Measurements from ENCODE around the gene ARHGAP6.

Gene ARHGAP6

DNA sequence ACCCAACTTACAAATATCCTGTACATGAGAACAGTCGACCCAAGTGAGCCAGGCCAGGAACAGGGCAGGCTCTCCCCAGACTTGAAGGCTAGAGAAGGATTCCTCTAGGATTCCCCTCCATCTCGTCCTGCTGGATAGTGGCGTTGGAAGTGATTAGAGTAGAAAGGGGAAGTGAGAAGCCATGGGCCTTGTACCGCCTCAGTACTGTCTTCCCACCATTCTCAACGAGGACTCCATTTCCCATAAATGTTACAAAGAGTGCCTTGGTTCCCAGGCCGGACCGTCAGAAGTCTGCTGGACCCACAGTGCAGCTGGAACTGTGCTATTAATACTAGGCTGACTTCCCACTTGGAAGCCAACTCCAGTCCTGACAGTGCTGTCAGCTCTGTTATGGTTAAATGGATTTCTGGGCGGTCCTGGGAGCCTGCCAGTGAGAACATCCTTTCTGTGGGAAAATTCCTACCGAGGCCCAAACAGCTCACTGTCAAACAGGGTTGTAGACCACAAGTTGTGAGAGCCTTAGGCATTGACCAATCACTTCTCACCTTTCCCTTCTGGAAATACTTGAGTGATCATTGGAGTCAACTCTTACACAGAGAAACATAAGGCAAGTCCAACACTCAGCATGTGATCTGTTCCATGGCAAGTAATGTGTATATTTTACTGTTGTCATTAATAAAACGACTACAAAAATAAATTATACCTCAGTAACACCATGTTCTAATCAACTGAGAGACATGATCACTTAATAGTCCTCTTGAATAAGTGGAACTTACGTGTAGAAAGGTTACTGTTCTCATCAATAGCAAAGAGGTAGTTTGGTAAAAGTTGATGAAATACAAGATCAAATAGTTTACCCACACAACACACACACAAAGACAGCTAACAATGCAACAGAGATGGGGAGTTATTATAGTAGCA is 314.1 kb downstream of the ARHGAP6 start:
- no peak for DNase-seq (ENCODE audit: low read depth)

DNA sequence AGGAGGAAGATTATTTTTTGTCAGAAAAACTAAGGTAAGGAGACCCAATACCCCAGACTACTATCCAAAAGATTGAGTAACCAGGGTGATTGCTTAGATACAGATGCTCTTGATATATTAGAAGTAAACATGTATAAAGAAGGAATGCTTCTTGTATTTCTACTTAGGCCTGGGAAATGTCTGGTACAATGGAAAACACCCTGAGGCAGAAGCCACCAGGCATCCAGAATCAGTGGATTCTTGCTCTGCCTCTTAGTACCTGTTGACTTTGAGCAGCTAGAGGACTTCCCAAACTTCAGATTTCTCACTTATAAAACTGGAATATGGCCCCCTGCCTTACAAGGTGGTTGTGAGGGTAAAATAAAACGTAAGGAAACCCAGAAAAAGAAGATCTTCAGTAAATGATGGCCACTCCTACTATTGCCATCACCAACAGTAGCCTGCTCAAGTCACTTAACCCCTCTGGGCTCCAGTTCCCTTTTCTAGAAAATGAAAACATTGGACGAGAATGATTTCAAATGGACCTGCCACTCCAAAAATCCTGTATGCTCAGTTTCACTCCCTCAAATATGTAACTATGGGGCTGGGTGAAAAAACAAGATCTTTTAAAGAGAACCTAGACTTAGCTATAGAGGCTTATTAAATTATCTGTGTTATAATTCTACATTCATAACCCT is 315.9 kb downstream of the ARHGAP6 start:
- no peak for DNase-seq (ENCODE audit: low read depth)

DNA sequence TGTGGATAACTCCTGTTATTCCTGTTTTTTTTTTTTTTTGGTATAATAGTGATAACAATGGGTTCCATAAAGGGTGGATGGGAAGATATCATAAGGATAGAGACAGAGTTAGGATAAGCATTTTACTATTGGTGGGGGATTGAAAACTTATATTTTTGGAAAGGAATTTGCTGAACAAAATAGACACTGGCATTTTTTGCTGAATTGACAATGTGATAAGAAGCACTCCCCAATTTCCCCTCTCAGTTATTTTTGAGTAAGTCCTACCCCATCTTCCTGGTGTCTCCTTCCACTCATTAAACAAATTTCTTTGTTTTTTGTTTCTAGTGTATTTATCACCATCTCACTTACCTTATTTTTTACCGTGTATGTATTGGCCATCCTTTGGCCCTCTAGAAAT is 316.7 kb downstream of the ARHGAP6 start:
- DNase-seq (ENCODE audit: low read depth) = no peak

DNA sequence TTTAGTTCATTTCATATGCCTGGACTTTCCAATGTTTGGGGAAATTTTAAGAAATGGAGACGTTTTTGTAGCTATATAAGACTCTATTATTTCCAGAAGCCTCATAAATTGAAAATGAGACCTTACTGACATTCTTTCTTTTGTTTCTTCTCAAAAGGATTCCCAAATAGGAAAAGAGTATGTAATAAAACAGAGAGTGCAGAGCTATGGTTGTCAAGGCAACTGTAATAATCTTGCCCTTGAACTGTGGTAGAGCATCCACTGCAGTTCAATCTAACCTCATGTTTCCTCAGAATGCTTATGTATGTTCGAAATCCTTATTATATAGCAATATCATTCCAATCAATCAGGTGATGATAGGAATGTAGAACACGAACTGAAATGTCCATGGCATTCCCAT is 318.4 kb downstream of the ARHGAP6 start:
- no peak for DNase-seq (ENCODE audit: low read depth)

DNA sequence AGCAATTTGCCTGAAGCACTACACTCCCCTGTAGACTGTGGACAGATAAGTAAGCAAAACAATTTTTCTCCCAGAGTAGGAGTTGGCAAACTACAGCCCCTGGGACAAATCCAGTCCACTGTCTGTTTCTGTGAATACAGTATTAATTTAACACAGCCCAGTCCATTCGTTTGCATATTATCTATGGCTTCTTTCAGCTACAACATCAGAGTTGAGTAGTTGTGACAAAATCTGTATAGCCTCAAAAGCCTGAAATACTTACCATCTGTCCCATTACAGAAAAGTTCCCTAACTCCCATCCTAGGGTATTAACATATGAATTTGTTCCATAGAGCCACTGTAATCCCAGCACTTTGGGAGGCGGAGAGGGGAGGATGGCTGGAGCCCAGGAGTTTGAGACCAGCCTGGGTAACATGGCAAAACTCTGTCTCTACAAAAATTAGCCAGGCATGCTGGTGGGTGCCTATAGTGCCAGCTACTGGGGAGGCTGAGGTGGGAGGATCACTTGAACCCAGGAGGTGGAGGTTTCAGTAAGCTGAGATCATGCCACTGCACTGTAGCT is 319.5 kb downstream of the ARHGAP6 start:
- DNase-seq (ENCODE audit: low read depth) = no peak

DNA sequence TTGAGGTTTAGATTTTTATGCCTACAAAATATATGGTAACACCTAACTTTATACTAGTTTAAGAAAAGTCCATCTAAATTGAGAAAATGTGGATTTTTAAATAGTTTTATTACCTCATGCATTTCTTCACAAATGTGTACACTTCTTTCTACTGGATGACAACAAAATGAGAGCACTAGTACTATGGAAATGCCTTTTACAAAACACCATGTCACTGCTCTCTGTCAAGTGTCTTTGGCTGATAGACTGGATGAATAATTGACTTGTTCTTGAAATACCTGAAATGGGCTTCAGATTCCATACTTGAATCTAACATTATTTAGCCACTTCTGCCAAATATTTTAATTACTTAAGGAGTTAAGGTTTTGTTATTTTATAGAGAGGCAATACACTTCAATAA is 323.0 kb downstream of the ARHGAP6 start:
- no peak for DNase-seq (ENCODE audit: low read depth)

DNA sequence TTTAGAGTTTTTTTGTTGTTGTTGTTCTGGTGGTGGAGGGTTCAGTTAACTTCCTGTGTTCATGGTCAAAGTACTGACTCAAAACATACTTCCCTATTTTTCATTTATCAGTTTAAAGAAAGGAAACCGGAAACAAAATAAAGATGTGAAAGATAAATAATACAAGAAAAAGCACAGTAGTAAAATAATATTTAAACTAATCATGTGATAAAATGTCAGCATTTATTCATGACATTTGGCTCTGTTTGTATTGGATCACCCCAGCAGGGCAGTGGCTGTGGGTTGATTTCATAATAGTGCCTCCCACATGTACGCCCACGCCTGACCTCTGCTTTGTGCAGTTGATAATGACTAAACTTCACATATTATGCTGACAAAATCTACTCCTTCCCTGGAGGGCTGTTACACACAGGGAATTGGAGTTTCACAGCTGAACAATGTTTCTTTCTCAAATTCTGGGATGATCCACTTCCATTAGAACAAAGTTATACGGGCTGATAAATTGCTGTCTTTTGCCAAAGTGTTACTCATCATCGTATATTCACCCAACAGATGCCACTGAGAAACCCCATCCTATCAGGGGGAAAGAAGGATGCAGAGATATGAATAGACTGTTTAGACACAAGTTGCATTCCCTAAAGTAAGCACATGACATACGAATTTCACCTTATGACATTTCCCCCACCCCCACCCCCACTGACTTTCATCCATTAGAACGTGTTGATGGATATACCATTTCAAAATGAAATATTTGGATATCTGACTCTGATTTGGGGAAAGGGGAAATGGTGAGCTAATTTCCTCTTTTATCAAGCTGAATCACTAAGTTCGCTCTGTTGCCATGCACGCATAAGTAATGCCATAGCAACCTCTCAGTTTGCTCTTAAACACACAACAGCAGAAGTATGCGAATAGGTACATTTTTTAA is 324.2 kb downstream of the ARHGAP6 start:
- DNase-seq (ENCODE audit: low read depth) = peak; percentile 69

DNA sequence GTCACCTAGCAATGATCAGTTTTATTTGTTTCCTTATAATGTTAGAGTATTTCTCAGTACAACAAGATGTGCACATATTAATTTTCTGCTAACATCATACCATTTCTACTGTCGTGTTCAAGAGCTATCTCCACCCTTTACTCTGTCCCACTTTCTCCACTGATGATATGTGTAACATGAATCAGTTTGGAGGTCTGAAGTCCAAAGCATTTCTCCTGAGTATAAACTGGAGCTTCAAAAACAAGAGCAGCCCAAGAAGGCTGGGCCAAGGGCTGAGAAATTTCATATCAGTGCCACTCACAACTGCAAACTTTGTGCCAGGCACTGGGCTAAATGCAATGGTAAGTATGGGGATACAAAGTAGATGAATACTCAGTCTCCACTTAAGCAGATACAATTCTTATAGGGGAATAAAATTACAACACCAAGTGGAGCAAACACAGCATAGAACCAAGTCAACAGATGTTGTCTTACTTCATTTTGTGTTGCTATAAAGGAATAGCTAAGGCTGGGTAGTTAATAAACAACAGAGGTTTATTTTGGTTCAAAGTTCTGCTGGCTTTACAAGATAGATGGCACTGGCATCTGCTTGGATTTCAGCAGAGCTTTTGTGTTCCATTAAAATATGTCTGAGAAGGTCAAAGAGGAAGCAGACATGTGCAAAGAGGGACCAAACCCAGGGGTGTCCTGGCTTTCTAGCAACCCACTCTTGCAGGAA is 328.3 kb downstream of the ARHGAP6 start:
- DNase-seq (ENCODE audit: low read depth) = no peak

DNA sequence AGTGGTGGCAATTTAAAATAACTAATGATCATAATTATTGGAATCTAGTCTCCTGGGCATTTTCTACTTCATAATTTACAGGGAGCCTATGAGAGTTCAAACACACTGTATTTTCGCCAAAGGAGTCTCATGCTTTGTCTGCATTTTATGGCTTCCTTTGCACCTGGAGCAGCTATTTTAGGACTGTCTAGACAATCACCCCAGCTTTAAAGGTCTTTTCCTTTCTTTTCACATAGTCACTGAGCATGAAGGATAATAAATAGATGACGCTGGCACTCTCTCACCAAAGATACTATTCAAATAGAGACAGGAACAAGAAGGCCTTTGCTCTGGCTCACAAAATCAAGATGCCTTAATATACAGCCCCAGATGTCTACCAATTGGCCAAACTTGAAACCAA is 329.5 kb downstream of the ARHGAP6 start:
- no peak for DNase-seq (ENCODE audit: low read depth)

DNA sequence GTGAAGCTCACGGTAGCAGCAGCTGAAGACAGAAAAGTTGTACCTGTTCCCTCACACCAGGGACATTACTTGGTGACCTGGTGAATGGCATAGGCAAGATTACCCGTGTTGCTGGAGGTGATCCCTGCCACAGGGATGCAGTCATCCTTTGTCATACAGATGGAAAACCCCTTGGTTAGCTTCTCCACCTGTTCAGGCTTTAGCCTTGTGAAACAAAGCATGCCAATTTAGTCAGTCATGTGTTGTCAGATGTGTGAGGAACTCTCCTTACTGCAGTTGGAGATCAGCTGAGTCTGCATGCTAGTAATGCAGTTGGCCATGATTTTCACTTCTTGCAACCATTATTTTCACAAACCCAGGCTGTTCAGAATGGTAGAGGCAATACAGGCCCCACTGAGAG is 331.6 kb downstream of the ARHGAP6 start:
- no peak for DNase-seq (ENCODE audit: low read depth)

DNA sequence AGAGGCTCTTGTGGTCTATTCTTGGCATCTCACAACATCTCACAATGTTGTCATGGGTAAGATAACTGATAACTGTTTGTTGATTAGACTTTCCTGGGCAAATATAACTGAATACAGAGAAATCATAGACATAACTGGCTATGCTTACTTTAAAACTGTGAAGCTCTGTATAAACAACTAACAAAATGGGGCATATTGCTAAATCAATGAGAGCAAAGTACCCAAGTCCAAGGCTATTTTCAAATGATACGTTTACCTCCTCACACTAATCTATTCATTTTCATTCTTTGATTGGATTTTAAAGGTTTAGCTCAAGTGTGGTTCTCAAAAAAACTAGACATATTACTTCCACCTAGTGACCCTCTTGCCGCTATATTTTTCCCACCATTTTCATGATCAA is 333.9 kb downstream of the ARHGAP6 start:
- no peak for DNase-seq (ENCODE audit: low read depth)

DNA sequence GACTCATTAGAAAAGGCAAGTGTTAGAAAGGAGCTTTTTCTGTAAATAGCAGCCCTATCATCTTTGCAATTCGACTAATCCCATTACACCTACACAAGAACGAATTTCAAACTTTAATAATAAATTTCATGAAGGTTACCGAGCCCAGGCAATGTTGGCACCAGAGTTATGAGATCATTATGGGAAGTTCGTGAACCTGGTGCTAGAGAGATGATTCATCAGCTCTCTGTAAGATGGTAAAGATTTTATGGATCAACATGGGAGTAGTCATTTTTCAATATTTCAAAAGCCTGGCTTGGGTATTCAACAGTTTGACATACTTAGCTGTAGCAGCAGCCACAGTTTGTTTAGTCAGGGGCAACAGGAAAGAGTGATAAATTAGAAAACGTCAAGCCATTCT is 336.7 kb downstream of the ARHGAP6 start:
- peak; percentile 18 for DNase-seq (ENCODE audit: low read depth)

DNA sequence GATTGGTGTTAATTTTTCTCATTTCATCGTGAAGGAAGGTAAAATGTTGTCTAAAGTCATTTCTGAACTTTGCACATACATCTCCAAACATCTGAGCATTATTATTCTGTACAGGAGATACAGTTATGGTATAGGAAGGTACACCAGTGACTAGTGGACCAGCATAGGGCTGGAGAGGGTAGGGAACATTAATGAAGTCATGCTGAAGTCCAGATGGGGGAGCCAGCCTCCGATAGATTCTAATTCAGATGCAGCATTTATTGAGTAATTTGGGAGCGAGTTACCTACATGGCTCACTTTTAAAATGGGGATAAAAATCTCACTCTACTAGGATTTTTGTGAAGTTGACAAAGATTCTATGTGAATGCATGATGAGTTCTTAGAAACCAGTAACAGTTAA is 337.6 kb downstream of the ARHGAP6 start:
- no peak for DNase-seq (ENCODE audit: low read depth)

DNA sequence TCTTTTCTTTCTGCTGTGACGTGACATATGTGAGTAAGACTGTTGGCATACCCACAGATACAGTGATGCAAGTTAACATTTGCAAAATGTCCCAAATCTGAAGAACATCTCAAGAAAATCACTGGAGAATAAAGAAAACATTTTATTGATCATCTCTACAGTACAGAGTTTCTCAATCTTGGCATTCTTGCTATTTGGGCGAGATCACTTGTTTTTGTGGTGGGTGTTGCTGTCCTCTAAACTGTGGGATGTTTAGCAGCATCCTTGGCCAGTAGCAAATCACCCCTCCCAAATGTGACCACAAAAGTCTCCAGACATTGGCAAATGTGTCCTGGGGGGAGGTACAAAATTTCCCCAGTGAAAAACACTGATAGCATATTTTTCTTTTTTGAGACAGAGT is 343.7 kb downstream of the ARHGAP6 start:
- DNase-seq (ENCODE audit: low read depth) = no peak

DNA sequence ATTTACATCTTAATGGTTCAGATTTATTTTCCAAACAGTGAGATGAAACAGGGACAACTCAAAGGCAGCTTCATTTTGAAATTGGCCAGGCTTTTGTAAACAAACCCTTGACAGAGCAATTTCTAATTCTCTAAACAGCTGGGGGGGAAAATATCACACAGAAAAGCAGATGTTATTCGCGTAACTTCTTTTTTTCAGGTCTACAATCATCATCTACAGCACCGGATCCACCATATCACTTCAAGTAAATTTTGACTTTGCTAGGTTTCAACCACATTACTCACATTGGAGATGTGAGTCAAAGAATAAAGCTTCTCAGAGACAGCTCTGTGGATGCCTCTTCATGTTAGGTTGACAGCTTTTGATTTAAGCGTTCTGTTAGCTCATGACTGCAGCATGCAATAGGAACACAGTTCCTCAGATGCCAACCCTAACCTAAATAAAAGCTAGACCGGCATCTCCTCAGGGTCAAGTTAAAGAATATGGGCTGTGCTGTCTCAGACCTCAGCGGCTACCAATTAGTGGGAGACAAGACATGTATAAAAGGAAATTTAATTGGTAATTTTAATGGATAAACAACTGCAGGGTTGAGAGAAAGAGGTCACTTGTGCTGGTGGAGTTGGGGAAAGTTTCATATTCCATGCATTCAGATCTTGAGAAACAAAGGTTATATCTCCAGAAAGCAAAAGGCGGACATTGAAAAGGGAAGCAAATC is 345.8 kb downstream of the ARHGAP6 start:
- no peak for DNase-seq (ENCODE audit: low read depth)

DNA sequence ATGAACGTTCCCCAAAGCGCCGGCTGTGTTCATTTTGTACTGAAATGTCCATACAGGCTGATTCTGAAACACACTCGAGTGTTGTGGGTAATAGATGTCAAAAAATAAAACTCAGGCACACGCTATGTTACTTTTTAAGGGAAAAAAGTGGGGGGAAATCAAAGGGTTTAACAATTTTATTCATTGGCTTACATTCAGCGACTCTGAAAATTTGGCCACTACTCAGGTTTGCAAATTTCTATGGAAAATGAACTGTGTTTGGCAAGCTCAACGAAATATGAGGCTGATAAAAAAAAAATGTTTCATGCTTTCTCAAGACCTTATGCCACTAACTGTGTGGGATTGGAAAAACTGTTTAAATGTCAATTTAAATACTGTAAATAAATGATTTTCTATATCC is 354.0 kb downstream of the ARHGAP6 start:
- no peak for DNase-seq (ENCODE audit: low read depth)

DNA sequence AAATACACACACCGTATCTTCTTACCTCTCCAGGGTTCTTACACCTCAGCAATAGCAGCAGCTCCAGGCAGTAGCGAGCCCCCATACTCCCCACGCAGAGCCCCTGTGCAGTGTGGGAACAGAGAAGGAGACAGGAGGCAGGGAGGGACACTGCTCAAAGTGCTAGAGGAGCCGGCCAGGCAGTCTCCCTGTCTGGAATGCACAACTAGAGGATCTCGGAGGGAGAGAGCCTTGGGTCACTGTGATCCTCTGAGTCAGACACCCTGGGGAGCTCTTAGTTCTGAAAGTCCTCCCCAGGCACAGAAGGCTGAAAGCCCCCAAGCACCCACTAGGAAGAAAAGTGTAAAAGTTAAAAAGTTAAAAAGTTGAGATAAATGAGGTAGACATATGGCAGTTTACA is 356.5 kb downstream of the ARHGAP6 start:
- DNase-seq (ENCODE audit: low read depth) = no peak

DNA sequence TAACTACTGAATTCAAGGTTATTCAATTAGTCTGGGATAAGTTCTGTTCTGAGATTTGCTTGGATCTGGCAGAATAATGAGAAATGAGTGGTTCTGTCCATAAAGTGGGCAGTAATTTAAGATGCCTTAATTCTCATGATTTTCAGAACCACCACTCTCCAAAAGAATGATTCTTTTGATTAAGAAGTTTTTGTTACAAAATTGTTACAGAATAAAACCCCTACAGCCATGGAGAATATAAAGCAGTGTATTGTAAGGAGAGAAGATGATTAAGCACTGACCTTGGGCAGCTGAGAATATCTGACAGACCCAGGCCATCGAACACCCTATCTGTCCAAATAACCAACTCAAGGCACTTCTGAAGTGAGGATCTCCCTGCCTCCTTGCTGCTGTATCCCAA is 360.1 kb downstream of the ARHGAP6 start:
- no peak for DNase-seq (ENCODE audit: low read depth)

DNA sequence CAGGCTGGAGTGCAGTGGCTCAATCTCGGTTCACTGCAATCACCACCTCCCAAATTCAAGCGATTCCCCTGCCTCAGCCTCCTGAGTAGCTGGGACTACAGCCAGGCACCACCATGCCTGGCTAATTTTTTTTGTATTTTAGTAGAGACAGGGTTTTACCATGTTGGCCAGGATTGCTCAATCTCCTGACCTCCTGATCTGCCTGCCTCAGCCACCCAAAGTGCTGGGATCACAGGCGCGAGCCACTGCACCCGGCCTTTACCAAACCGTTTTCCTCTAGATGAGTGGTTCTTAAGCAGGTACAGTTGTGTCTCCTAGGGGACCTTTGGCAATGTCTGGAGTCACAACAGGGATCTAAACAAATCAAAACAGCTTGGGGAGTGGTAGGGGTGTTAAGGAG is 360.9 kb downstream of the ARHGAP6 start:
- DNase-seq (ENCODE audit: low read depth) = no peak

DNA sequence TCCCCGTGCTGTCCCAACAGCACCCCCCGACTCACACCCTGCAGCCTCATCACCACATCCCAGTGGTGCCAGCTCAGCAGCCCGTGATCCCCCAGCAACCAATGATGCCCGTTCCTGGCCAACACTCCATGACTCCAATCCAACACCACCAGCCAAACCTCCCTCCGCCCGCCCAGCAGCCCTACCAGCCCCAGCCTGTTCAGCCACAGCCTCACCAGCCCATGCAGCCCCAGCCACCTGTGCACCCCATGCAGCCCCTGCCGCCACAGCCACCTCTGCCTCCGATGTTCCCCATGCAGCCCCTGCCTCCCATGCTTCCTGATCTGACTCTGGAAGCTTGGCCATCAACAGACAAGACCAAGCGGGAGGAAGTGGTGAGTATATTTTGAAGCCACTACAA is 367.1 kb downstream of the ARHGAP6 start:
- no peak for DNase-seq (ENCODE audit: low read depth)

DNA sequence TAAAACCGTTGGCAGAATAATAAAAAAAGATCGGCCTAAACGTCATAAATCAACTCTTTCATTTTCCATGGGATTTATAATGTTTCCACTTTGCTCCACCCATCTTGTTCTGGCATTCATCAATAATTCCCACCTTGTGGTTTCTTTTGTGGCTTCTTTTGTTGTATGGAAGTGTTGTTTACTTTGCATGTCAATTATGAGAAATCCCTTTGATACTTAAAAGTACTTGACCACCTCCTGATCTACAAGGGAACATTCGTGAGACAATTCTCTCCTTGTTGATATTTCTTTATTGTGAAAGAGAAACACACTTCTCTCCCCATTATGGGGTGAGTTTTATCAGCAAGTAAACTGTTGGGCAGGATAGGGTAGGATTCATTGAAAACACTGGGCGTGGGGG is 369.7 kb downstream of the ARHGAP6 start:
- no peak for DNase-seq (ENCODE audit: low read depth)
